HG03571 (cell line): ENCODE measurements around the gene TNIK.

Experiments
- ATAC-seq: cut with Tn5 transposase; IDR thresholded peaks from one replicate; pipeline ENCODE4 v1.9.1; 2021; ENCODE audit not compliant: unreplicated experiment

Gene TNIK

GRCh38 chr3:171345107-171345843, 114.9 kb downstream of the TNIK start:
- ATAC-seq = no peak

DNA sequence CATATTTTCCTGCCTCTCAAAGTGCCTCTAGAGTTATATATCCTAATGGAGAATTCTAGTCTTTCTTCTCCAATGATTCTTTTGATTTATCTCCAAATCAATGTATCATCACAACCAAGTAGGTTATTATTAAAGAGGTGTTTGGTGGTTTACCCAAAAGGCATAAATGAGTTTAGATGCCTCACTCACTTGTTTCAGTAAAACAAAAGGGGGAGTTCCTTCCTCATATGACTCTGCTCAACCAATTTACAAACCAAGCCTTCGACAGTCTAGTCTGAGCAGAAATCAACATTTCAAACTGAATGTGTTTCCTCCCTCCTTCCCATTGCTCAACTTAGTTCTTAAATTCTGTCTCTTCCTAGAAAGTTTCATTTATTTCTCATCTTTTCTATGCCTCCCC, 116.5 kb downstream of the TNIK start:
- ATAC-seq = no peak

DNA sequence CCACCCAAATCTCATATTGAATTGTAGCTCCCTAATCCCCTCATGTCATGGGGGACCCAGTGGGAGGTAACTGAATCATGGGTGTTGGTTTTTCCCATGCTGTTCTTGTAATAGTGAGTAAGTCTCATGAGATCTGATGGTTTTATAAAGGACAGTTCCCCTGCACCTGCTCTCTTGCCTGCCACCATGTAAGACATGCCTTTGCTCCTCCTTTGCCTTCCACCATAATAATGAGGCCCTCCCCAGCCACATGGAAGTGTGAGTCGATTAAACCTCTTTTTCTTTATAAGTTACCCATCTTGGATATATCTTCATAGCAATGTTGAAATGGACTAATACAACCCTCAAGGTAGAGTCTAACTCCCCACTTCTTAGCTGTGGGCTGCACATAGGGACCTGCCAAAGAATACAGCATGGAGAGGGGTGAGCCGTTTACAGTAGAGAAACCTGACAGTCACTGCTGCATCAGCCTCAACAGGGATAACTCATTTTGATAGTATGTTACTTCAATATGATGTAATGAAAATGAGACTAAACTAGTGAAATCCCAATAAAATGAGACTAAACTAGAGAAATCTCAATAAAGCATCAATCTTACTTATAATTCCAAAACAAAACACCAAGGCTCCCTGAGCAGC, 117.3 kb downstream of the TNIK start:
- ATAC-seq = no peak

DNA sequence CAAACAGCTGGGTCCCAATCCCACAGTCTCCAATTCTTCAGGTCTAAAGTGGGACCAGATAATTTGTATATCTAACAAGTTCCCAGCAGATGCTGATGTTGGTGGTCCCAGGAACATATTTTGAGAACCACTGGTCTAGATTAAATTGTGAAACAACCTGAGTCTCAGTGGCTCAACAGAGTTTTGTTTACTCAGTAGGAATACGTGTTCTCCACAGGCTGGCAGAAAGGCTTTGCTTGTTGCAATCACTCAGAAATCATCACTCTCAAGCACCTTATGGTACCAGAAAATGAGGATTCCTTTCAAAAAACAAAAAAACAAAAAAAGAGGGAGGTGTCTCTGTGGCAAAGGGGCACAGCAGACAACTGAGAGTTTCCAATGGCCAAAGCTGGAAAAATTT, 118.0 kb downstream of the TNIK start:
- ATAC-seq = no peak

DNA sequence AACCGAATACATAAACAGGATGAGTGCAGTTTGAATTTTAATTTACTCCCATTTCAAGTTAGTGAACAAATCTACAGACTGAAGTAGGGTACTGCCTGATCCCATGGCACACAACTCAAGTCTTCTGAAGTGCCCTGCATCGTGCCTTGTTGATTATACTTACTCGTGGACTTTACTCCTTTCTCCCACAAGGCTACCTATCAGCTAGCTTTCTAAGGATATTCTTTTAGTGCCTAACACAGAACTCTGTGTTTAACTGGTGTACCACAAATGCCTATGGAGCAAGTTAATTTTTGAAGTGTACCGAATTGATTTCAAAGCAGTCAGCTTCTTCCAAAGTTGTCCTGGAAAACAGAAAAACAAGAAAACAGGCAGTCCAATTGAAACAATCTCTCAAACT, 119.8 kb downstream of the TNIK start:
- ATAC-seq = no peak

DNA sequence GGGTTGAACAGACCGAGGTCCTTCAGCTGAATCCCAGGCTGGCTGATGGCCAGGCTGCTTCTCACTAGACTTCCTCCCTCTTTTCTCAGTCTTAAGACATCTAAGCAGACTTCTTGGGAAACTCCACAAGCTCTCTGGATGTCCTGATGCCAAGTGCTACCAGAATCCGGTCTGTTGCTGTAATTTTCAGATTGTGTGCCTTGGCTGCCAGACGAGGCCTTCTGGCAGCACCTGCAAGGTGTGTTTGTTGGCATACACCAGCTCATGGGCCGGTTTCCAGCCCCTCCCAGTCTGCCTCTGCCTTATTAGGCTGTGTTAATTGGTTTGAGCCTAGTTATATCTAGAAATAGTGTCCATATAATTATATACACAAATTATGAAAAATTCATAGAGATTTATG, 120.6 kb downstream of the TNIK start:
- ATAC-seq = no peak

DNA sequence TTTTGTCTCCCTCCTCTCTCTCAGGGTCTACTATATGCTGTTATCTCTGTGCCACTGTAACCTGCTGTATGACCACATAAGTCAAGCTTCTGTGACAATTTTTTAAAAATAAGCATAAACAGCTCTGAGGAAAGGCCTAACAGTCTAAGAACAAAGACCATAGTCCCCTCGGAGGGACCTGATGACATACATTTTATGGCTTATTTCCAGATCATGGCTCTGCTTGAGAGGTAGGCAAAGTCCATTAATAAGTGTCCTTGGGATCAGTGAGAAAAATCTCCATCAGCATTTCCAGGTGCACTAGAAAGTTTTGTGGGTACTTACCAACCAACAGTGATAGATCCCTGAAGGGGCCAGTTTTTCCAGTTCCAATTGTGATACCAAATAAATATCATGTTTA, 123.8 kb downstream of the TNIK start:
- ATAC-seq = no peak

- no peak for ATAC-seq
Measured at GRCh38 chr3:171335559-171335958, 124.6 kb downstream of the TNIK start.

GRCh38 chr3:171334465-171334811, 125.8 kb downstream of the TNIK start:
- no peak for ATAC-seq

GRCh38 chr3:171333784-171334464, 126.3 kb downstream of the TNIK start:
- ATAC-seq = no peak

DNA sequence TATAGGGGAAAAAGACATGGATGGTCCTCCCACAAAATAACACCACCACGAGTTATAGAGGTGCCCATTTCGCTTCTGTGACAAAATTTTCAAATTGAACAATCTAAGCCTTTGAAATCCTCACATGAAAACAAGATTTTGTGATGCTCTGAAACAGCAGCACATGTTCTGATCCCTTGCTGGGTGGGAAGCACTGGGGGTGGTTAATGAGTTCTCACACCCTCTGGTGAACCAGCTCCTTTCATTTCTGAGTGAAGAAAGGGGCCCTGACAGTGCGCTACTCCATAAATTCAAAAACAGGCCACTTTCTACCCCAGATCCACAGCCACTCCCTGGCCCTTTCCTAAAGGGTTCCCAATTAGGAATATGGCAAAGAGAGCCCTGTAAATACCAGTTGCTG, 129.3 kb downstream of the TNIK start:
- ATAC-seq = no peak

GRCh38 chr3:171329746-171330145, 130.5 kb downstream of the TNIK start:
- ATAC-seq = no peak

- no peak for ATAC-seq
Measured at GRCh38 chr3:171328419-171329082, 131.7 kb downstream of the TNIK start.

GRCh38 chr3:171327441-171328174, 132.6 kb downstream of the TNIK start:
- no peak for ATAC-seq

DNA sequence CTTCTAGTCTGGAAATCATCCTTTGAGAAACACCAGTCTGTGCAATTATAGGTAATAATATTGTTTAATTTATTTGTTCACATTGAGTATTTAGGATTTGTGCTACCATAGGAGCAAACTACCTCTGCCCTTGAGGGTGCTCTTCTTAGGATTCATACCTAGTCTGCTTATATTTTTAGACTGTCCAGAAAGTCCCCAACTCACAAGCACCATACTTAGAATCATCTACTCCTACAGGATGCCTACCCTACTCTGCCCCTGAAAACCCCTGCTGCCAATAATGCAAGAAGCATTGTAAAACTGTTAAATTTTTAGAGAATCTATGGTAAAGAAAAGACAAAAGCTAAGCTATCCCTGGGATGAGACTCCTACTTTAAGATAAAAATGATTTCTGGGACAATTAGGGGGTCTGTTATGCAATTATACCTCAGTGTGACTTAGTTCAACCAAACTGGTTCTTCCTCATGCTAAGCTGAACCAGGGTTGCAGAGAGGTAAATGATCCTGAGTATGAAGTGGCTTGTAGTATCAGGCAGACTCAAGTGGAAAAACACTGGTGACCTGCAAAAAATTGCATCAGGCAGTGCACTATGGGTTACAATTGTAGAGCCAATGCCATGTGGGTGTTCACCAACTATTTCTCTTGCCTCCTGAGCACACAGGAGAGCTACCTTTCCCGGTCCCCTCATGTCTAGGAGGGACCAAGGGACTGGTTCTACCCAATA, 133.3 kb downstream of the TNIK start:
- ATAC-seq = no peak

DNA sequence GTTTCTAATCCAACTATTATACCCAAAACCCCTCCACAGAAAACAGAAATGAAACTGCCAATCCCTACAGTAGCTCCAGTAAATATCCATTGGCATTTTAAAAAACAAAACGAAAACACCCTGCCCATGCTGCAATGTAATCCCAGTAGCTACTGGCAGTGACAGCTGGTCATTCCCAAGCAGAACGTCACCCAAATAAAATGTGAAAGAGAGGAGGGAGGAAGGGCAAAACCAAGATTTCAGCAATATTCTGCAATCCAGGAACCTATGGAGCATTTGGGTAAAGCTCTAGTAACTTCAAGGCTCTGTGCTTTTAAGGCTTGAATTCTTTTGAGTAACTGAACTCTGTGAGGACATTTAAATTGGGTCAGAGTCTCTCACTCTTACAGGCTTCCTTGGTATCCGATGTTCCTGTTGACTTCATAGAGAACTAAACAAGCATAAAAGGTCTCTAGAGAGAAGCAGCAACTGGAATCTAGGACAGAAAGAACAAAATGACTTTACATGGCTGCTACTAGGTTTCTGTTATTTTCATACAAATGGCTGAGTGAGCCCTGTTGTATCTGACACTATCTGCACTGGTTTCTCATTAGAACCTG, 136.2 kb downstream of the TNIK start:
- no peak for ATAC-seq

DNA sequence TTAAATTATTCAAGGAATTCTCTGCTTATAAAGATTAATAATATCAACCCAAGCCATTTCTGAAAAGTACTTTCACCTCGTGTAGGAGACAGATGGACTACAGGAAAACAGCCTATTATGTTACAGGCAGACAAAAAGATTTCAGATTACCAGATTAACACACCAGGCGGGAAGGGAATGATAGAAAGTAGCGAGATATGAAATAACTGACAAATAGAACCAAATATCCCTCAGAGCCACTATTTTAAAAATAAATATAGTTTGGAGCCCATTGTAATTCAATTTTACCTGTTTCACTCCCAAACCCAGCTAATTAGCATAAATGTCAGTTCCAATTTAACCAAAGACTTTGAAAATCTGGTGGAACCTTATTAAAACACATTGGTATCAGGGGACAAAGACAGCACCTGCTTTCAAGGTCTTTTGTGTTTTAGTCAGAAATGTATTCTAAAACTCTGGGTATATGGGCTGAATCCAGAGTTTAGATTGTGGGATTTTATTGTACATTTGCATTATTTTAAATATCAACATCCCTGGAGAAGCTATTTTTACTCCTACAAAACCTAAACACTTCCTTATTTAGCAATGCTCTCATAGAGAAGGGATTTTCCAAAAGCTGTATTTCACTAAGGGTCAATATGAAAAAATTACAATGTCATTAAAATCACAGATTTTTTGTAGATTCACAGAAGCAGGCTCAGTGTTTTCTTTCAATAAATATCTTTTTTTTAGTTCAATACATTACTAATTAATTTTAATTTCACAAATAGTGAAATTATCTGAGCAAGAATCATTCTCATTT, 138.4 kb downstream of the TNIK start:
- no peak for ATAC-seq

DNA sequence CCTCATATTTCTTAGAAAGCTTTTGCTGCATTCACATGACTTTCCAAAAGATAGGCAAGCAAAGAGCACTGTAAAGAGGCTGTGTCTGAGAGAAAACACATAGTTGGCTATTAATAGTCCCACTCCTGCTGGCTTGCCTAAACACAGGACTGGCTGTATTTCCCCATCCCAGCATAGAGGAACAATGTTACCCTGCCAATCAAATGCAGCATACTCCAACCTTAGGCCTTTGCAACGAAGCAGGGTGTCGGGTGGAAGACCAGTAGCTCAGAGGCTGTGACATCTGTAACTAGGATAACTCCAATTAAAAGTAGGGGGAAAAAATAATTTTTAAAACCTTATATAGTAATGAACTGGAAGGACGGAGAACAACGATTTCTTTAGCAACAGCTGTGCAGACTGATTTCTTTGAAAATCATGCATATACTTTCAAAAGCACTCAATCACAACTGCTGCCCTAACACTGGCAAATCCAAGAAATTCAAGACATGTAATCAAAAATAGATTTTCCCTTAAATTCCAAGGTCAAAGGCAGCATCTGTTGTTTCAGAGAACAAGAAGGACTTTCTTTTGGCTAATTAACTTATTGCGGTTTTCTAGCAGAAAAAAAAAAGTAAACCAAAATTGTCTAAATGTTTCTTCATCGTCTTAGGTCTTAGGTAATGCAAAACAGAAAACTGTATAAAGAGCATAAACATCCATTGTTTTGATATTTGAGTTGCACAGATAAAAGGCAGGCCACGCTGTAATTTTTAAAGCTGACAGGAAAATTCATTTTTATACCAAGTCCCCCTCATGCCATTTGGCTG, 139.3 kb downstream of the TNIK start:
- ATAC-seq = no peak
